SK-N-SH (cell line): ENCODE measurements around the gene TULP4. TPM values are rescaled to one million over a fixed set of nuclear protein-coding genes. Genes with fewer than 3 reads are reported as not detected.

Experiments
- CTCF ChIA-PET: fragments of 300-600, 350-600 bp; formaldehyde crosslinking; extraction: SDS; loops from one replicate; lab custom pipeline; 2021; lab: Yijun Ruan, JAX
- POLR2A ChIA-PET: fragments of 350-600 bp; sonication (Branson Sonifier 250); formaldehyde crosslinking; extraction: SDS; loops from one replicate; lab custom pipeline; 2020; ENCODE audit warnings: antibody characterized with exemption, inconsistent platforms; lab: Yijun Ruan, JAX
- DNase-seq: peaks from one replicate; pipeline ENCODE4 v3.0.0; 2012
- H2AFZ ChIP-seq: fragments of 200-600 bp; sonication (generic); 2 replicates; pipeline ENCODE4 v1.8.1; 2016; ENCODE audit warnings: antibody characterized with exemption, mild to moderate bottlenecking, low read depth
- H3F3A ChIP-seq: fragments of 200-600 bp; sonication (generic); replicated peaks from 2 replicates; pipeline ENCODE3; 2016; ENCODE audit warnings: antibody characterized with exemption, mild to moderate bottlenecking; ENCODE audit not compliant: insufficient read depth
- H3K27ac ChIP-seq, 2 experiments: fragments of 200-500 bp in 1 of 2; fragments of 200-600 bp in 1 of 2; sonication (Bioruptor generic) in 1 of 2; sonication (generic), shearing (Covaris generic) in 1 of 2; 2 replicates each; pipeline versions ENCODE4 v1.5.1 to v1.6.1; 2014 to 2016; ENCODE audit warnings: low read depth in 2 of 2, inconsistent platforms in 1 of 2, low read length in 1 of 2, mild to moderate bottlenecking in 1 of 2, mixed read lengths in 1 of 2
- H3K27me3 ChIP-seq: fragments of 200-600 bp; sonication (generic), shearing (Covaris generic); 2 replicates; pipeline ENCODE4 v1.6.1; 2016; ENCODE audit warnings: mixed run types; ENCODE audit not compliant: insufficient read depth
- H3K36me3 ChIP-seq, 2 experiments: fragments of 200-500 bp in 1 of 2; fragments of 200-600 bp in 1 of 2; sonication (Bioruptor generic) in 1 of 2; sonication (generic) in 1 of 2; replicated peaks in 1 of 2; 2 replicates each; pipeline versions ENCODE3 to v1.5.1; 2014 to 2016; ENCODE audit warnings: low read length in 1 of 2, mild to moderate bottlenecking in 1 of 2; ENCODE audit not compliant: insufficient read depth in 2 of 2, control insufficient read depth in 1 of 2
- H3K4me1 ChIP-seq, 2 experiments: fragments of 200-500 bp in 1 of 2; fragments of 200-600 bp in 1 of 2; sonication (Bioruptor generic) in 1 of 2; sonication (generic), shearing (Covaris generic) in 1 of 2; 2 replicates each; pipeline versions ENCODE4 v1.5.1 to v1.6.1; 2014 to 2016; ENCODE audit warnings: low read depth in 1 of 2, low read length in 1 of 2, mixed run types in 1 of 2; ENCODE audit not compliant: insufficient read depth in 2 of 2, control insufficient read depth in 1 of 2
- H3K4me2 ChIP-seq: fragments of 200-600 bp; sonication (generic), shearing (Covaris generic); 2 replicates; pipeline ENCODE4 v1.6.1; 2017; ENCODE audit warnings: mixed run types
- H3K4me3 ChIP-seq, 2 experiments: fragments of 200-500 bp in 1 of 2; fragments of 200-600 bp in 1 of 2; sonication (Bioruptor generic) in 1 of 2; sonication (generic), shearing (Covaris generic) in 1 of 2; 2 replicates each; pipeline versions ENCODE4 v1.5.1 to v1.8.1; 2014 to 2016; ENCODE audit warnings: low read depth in 2 of 2, inconsistent platforms in 1 of 2, low read length in 1 of 2, mild to moderate bottlenecking in 1 of 2, mixed read lengths in 1 of 2, moderate library complexity in 1 of 2
- H3K79me2 ChIP-seq: fragments of 200-600 bp; sonication (generic); 2 replicates; pipeline ENCODE4 v1.8.1; 2017; ENCODE audit warnings: mild to moderate bottlenecking; ENCODE audit not compliant: insufficient read depth
- H3K9ac ChIP-seq: fragments of 200-600 bp; sonication (generic); 2 replicates; pipeline ENCODE4 v1.6.1; 2017; ENCODE audit warnings: mixed run types
- H3K9me2 ChIP-seq: fragments of 200-600 bp; sonication (generic); 2 replicates; pipeline ENCODE4 v1.6.1; 2017; ENCODE audit warnings: mixed run types
- H3K9me3 ChIP-seq: fragments of 200-600 bp; sonication (generic); 2 replicates; pipeline ENCODE4 v1.6.1; 2017; ENCODE audit warnings: mixed run types, mild to moderate bottlenecking, moderate library complexity
- H4K20me1 ChIP-seq: fragments of 200-600 bp; sonication (generic); 2 replicates; pipeline ENCODE4 v1.6.1; 2017; ENCODE audit warnings: mild to moderate bottlenecking, mixed run types; ENCODE audit not compliant: insufficient read depth
- FOXM1 ChIP-seq: IDR thresholded peaks from 2 replicates; pipeline ENCODE4 v1.4.0; 2012; ENCODE audit warnings: low read depth, mild to moderate bottlenecking
- IRF3 ChIP-seq: fragments of 150-350 bp; IDR thresholded peaks from 2 replicates; pipeline ENCODE4 v1.6.1; 2016; ENCODE audit warnings: mild to moderate bottlenecking, low read depth, low read length
- POLR2AphosphoS5 ChIP-seq: IDR thresholded peaks from 2 replicates; pipeline ENCODE4 v1.6.1; 2012; ENCODE audit warnings: low read depth, low read length
- REST ChIP-seq: IDR thresholded peaks from 2 replicates; pipeline ENCODE4 v1.6.1; 2012; ENCODE audit warnings: mild to moderate bottlenecking, low read depth, low read length, moderate library complexity
- RXRA ChIP-seq: IDR thresholded peaks from 2 replicates; pipeline ENCODE4 v1.4.0; 2012; ENCODE audit warnings: low read depth, mild to moderate bottlenecking, borderline replicate concordance
- USF1 ChIP-seq: IDR thresholded peaks from 2 replicates; pipeline ENCODE4 v1.4.0; 2012; ENCODE audit warnings: low read depth, borderline replicate concordance
- WGBS: methylation state at CpG from one replicate; pipeline ENCODE4 v1.1.6; 2017; ENCODE audit warnings: low lambda C conversion rate; 5-methylcytosine and 5-hydroxymethylcytosine counted together
- polyA plus RNA-seq, 3 experiments: library from polyadenylated mRNA; depleted of rRNA; stranded (reverse); fragments of >200 nt; gene quantifications; 2 replicates each; pipeline ENCODE4 v1.2.3, GENCODE V29; 2012

Gene TULP4
- polyA plus RNA-seq, 1 of the 3 experiments (the other 2 are of a cell fraction): 5.9 TPM

GRCh38 chr6:158311193-158311592 lies 1.1 kb upstream of the TULP4 start (continued):
- no peak for TF ChIP-seq REST
- TF ChIP-seq FOXM1: no peak
- no peak for TF ChIP-seq POLR2AphosphoS5
- TF ChIP-seq USF1: no peak
- TF ChIP-seq RXRA: no peak
- TF ChIP-seq, all 33 proteins: peak for 0

GRCh38 chr6:158311626-158312025 lies 639 bp upstream of the TULP4 start:
- WGBS: 77% methylated on average over 4 of the region's 4 CpGs
- H3K27me3 ChIP-seq: no peaks in the 10 kb centered on the region

GRCh38 chr6:158312672-158313397 lies 570 bp downstream of the TULP4 start:
- Histone ChIP-seq H3K4me3 (no peak overlapping the region), H3K9me2 (no peaks in the 10 kb centered on the region), H3K4me1 (no peaks in the 10 kb centered on the region; a peak in 1 of 4 replicates), H3F3A (no peaks in the 10 kb centered on the region), H3K27me3 (no peaks in the 10 kb centered on the region), H3K79me2 (peaks cover 26% of the 10 kb centered on the region), H3K9me3 (no peaks in the 10 kb centered on the region), H4K20me1 (no peaks in the 10 kb centered on the region), H3K9ac (no peak overlapping the region), H3K36me3 (peaks cover 29 to 41% of the 10 kb centered on the region in 2 experiments), H3K4me2 (no peak overlapping the region), H2AFZ (no peak overlapping the region), H3K27ac (no peak overlapping the region)
- TF ChIP-seq IRF3: no peak
- DNase-seq: no peak
- WGBS: 96% methylated on average over 11 of the region's 11 CpGs
- CTCF ChIA-PET: no interaction called here
- POLR2A ChIA-PET: no interaction called here

More at GRCh38 chr6:158311626-158312025, 639 bp upstream of the TULP4 start:
- no peaks in the 10 kb centered on the region for H4K20me1 ChIP-seq
- H3K27ac ChIP-seq: no peak overlapping the region; a peak in 1 of 4 replicates
- no peak overlapping the region for H3K9ac ChIP-seq
- no peak overlapping the region for H2AFZ ChIP-seq
- no peaks in the 10 kb centered on the region for H3F3A ChIP-seq
- H3K79me2 ChIP-seq: peaks cover 21% of the 10 kb centered on the region
- POLR2A ChIA-PET: no interaction called here
- no peak overlapping the region for H3K4me3 ChIP-seq
- no peak for TF ChIP-seq USF1
- no peak for DNase-seq
- peaks cover 26 to 39% of the 10 kb centered on the region in 2 experiments for H3K36me3 ChIP-seq
- H3K9me3 ChIP-seq: no peaks in the 10 kb centered on the region
- no peaks in the 10 kb centered on the region; a peak in 1 of 4 replicates for H3K4me1 ChIP-seq
- H3K9me2 ChIP-seq: no peaks in the 10 kb centered on the region
- CTCF ChIA-PET: no interaction called here
- H3K4me2 ChIP-seq: no peak overlapping the region
